Cardiac muscle cell (in vitro differentiated cells and primary cell): ENCODE measurements around the gene RIMBP3C. TPM values are rescaled to one million over a fixed set of nuclear protein-coding genes. Genes with fewer than 3 reads are reported as not detected.
"Not testable (repeated sequence)": the region's sequence is repeated elsewhere in the genome, so short reads cannot be mapped to it uniquely, and the experiment has no call there.

Experiments
- DNase-seq, 2 donors: peaks; one replicate each; pipeline versions ENCODE4 v3.0.0 to v3.0.0-alpha.2; 2010 to 2017; ENCODE audit warnings: low read depth in 1 of 2, low spot score in 1 of 2
- H3K27ac ChIP-seq: fragments of 200-600 bp; sonication (generic); 2 replicates; pipeline ENCODE4 v1.5.1; 2016
- H3K27me3 ChIP-seq: fragments of 200-600 bp; sonication (generic); 2 replicates; pipeline ENCODE4 v1.6.0; 2016; ENCODE audit warnings: control low read depth
- H3K36me3 ChIP-seq: fragments of 200-600 bp; sonication (generic); 2 replicates; pipeline ENCODE4 v1.5.1; 2016; ENCODE audit warnings: control low read depth
- H3K4me1 ChIP-seq: fragments of 200-600 bp; sonication (generic); 2 replicates; pipeline ENCODE4 v1.8.1; 2017; ENCODE audit warnings: low read depth, mild to moderate bottlenecking, mixed run types
- H3K4me3 ChIP-seq: fragments of 200-600 bp; sonication (generic); 2 replicates; pipeline ENCODE4 v1.5.1; 2016; ENCODE audit warnings: mild to moderate bottlenecking
- H3K9me3 ChIP-seq: fragments of 200-600 bp; sonication (generic); 2 replicates; pipeline ENCODE4 v1.5.1; 2017; ENCODE audit warnings: low read depth, mild to moderate bottlenecking, control low read depth
- polyA plus RNA-seq: library from polyadenylated mRNA; unstranded; fragments of >200 nt; fragmentation: Nextera tagmentation; extraction: Ambion mirVana; gene quantifications from 2 replicates; pipeline ENCODE4 v1.2.1, GENCODE V29; 2016
- total RNA-seq: library from RNA; depleted of rRNA; stranded (reverse); fragments of >200 nt; gene quantifications from 2 replicates; pipeline ENCODE4 v1.2.3, GENCODE V29; 2016
- TF ChIP-seq, protein P1 (sequence below): IDR thresholded peaks from 2 replicates; pipeline ENCODE4 v1.5.1; 2012; ENCODE audit warnings: low read depth, mild to moderate bottlenecking, low read length

RIMBP3C gene
- total and polyA plus RNA-seq, 2 experiments from 2014 or later = 0.59 to 1.1 TPM

DNA sequence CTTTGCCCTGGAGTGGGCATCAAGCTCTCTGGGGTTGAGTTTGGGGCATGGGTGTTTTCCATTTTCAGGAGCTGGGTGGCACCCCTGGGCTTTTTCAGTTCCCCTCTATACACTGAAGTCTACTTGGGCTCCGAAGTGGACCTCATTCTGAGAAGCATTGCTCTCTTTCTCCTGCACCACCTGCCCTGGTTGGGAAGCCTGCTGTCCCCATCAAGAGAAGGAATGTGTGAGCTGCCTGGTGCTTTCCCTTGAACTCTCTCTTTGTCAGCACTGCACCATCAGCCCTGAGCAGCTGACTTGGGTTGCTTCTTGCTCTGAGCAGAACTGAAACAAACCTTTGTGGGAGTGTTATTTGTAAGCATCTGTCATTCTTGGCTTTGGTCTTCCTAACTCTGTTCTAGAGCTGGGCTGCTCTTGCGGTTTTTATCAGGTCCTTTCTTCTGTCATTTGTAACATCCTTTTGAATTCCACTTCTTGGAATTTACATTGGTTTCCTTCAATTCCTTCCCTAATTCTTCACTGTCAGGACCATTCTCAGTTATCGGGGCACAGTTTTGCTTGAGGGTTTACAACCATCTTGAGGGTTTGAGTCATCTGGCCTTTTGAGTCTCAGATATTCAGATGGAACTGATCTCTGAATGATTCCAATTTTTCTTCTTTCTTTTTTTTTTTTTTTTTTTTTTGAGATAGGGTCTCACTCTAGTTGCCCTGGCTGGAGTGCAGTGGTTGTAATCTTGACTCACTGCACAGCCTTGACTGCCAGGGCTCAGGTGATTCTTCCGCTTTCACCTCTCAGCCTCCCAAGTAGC is 36.7 kb upstream of the RIMBP3C start:
- no peak overlapping the region for H3K4me3 ChIP-seq
- peaks cover 10% of the 10 kb centered on the region for H3K4me1 ChIP-seq
- H3K27me3 ChIP-seq = no peaks in the 10 kb centered on the region
- no peaks in the 10 kb centered on the region for H3K36me3 ChIP-seq
- DNase-seq = peak in 1 of 2 donors; percentile 46
- TF ChIP-seq, protein P1, sequence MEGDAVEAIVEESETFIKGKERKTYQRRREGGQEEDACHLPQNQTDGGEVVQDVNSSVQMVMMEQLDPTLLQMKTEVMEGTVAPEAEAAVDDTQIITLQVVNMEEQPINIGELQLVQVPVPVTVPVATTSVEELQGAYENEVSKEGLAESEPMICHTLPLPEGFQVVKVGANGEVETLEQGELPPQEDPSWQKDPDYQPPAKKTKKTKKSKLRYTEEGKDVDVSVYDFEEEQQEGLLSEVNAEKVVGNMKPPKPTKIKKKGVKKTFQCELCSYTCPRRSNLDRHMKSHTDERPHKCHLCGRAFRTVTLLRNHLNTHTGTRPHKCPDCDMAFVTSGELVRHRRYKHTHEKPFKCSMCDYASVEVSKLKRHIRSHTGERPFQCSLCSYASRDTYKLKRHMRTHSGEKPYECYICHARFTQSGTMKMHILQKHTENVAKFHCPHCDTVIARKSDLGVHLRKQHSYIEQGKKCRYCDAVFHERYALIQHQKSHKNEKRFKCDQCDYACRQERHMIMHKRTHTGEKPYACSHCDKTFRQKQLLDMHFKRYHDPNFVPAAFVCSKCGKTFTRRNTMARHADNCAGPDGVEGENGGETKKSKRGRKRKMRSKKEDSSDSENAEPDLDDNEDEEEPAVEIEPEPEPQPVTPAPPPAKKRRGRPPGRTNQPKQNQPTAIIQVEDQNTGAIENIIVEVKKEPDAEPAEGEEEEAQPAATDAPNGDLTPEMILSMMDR = no peak
- peak overlapping the region; percentile 51 for H3K27ac ChIP-seq
- H3K9me3 ChIP-seq = no peaks in the 10 kb centered on the region

DNA sequence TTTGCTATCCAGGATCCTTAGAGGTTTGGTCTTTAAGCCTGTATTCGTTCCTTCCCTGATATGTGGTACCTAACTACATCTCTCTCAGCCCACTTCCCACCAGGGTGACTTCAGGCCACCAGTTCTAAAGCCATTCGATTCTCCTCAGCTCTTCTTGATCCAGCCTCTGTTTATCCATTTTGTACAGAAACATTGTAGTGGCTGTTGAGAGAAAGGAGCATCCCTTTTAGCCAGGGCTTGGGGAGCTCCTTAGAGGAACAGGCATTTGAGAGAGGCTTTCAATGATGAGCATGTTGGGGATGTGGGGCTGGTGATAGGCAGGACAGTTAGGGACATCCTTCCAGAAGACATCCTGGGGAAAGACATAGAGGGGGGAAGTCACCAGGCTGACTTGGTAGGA is 34.1 kb upstream of the RIMBP3C start:
- H3K27me3 ChIP-seq = no peaks in the 10 kb centered on the region
- H3K27ac ChIP-seq = no peak overlapping the region

DNA sequence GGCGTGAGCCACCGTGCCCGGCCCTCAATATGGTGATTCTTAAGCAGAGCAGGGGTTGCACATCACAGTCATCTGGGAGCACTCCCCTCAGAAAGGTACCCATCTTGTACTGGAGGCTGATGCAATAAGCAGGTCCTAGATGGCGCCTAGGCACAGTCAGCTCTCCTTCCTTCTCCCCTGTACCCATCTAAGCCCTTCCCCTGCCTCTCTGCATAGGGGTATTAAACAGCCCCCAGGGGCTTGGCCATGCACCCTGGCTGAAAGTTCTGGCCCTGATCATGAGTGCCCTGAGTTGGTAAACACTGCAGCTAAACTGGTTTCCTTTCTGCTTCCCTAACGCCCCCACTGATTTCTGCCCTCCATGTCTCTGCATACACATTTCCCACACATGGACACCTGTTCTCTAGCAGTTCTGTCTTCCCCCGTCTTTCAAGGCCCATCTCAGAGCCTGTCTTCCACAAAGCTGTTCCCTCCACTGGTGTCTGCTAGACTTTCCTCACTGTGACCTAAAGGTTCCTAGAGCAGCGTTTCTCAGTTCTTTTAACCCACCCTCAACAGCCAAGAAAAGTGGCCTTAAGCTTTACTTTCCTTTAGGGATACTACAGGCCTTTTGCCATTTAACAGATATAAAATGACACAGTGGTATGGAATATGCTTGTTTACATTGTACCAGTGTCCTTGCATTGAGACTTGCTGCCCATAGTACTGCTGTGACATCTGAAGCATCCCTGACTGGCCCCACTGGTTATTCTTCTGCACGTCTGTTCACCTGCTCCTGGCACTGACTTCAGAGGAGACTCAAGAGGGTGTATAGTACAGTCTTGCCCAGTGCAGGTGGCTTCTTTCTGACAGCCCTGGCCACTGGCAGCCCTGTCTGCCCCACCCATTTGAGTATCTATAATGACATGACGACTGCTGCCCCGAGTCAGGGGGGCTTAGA is 31.8 kb upstream of the RIMBP3C start:
- no peak for DNase-seq
- H3K27ac ChIP-seq = peak overlapping the region; percentile 43
- TF ChIP-seq, protein P1 = no peak
- no peak overlapping the region for H3K4me3 ChIP-seq
- no peaks in the 10 kb centered on the region for H3K36me3 ChIP-seq
- peaks cover 2% of the 10 kb centered on the region for H3K4me1 ChIP-seq
- no peaks in the 10 kb centered on the region for H3K27me3 ChIP-seq
- no peaks in the 10 kb centered on the region for H3K9me3 ChIP-seq

More for the DNA sequence above, 34.1 kb upstream of the RIMBP3C start:
- Histone ChIP-seq H3K36me3 (no peaks in the 10 kb centered on the region), H3K9me3 (no peaks in the 10 kb centered on the region), H3K4me1 (peaks cover 5% of the 10 kb centered on the region), H3K4me3 (no peak overlapping the region)
- TF ChIP-seq, protein P1 = no peak
- no peak for DNase-seq

DNA sequence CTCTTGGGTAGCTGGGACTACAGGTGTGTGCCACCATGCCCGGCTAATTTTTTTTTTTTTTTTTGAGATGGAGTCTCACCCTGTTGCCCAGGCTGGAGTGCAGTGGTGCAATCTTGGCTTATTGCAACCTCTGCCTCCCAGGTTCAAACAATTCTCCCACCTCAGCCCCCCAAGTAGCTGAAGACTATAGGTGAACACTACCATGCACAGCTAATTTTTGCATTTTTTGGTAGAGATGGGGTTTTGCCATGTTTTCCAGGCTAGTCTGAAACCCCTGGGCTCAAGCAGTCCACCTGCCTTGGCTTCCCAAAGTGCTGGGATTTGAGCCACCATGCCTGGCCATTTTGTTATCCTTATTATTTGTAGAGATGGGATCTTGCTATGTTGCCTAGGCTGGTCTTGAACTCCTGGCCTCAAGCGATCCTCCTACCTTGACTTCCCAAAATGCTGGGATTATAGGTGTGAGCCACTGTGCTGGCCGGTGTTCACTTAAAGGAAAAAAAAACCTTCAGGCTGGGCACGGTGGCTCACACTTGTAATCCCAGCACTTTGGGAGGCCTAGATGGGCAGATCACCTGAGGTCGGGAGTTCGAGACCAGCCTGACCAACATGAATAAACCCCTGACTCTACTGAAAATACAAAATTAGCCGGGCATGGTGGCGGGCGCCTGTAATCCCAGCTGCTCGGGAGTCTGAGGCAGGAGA is 29.9 kb upstream of the RIMBP3C start:
- not testable (repeated sequence) for H3K4me1 ChIP-seq, H3K36me3 ChIP-seq, DNase-seq, H3K4me3 ChIP-seq, H3K27me3 ChIP-seq, H3K27ac ChIP-seq, H3K9me3 ChIP-seq

DNA sequence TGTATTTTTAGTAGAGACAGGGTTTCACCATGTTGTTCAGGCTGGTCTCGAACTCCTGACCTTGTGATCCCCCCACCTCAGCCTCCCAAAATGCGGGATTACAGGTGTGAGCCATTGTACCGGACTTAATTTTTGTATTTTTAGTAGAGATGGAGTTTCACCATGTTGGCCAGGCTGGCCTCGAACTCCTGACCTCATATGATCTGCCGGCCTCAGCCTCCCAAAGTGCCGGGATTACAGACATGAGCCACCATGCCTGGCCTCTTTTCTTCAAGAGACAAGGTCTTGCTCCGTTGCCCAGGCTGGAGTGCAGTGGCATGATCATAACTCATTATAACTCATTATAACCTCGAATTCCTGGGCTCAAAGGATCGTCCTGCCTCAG is 29.4 kb upstream of the RIMBP3C start:
- DNase-seq, H3K27ac ChIP-seq, H3K4me3 ChIP-seq, H3K4me1 ChIP-seq, H3K9me3 ChIP-seq, H3K27me3 ChIP-seq, H3K36me3 ChIP-seq: not testable (repeated sequence)

DNA sequence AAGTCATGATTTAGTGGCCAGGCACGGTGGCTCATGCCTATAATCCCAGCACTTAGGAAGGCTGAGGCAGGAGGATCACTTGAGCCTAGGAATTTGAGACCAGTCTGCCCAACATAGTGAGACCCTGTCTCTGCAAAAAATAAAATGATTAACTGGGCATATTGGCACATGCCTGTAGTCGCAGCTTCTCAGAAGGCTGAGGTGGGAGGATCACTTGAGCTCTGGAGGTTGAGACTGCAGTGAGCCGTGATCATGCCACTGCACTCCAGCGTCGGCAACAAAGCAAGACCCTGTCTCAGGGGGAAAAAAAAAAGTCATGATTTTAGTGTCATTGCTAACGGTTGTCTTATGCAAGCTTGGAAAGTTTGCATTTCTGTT is 28.2 kb upstream of the RIMBP3C start:
- Histone ChIP-seq H3K27me3 (no peaks in the 10 kb centered on the region), H3K4me3 (no peak overlapping the region), H3K9me3 (no peaks in the 10 kb centered on the region), H3K27ac (no peak overlapping the region), H3K4me1 (no peaks in the 10 kb centered on the region), H3K36me3 (no peaks in the 10 kb centered on the region)
- no peak for DNase-seq
- TF ChIP-seq, protein P1 = no peak
